OCI-LY1 (cell line): ENCODE data around the gene ITIH3.
"Not testable (repeated sequence)": the region's sequence is repeated elsewhere in the genome, so short reads cannot be mapped to it uniquely, and the experiment has no call there.

Experiments
- H2AFZ ChIP-seq: fragments of 200-600 bp; sonication (generic), shearing (Covaris generic); 2 replicates; pipeline ENCODE4 v1.6.0; 2014; ENCODE audit warnings: antibody characterized with exemption, mild to moderate bottlenecking, low read length
- H3F3A ChIP-seq: fragments of 200-600 bp; sonication (generic), shearing (Covaris generic); 2 replicates; pipeline ENCODE4 v1.6.0; 2014; ENCODE audit warnings: mild to moderate bottlenecking, antibody characterized with exemption, low read length, moderate library complexity; ENCODE audit not compliant: insufficient read depth
- H3K27ac ChIP-seq: fragments of 200-600 bp; sonication (generic); 2 replicates; pipeline ENCODE4 v1.5.1; 2014; ENCODE audit warnings: low read length, mixed run types, mild to moderate bottlenecking, low read depth; ENCODE audit not compliant: poor library complexity, severe bottlenecking
- H3K27me3 ChIP-seq: fragments of 200-600 bp; sonication (generic); 2 replicates; pipeline ENCODE4 v1.6.0; 2014; ENCODE audit warnings: antibody characterized with exemption, mild to moderate bottlenecking, low read length, moderate library complexity; ENCODE audit not compliant: insufficient read depth
- H3K36me3 ChIP-seq: fragments of 200-600 bp; sonication (generic); 2 replicates; pipeline ENCODE4 v1.6.1; 2014; ENCODE audit warnings: mild to moderate bottlenecking, antibody characterized with exemption, low read length, moderate library complexity, mixed read lengths; ENCODE audit not compliant: insufficient read depth
- H3K4me1 ChIP-seq: fragments of 200-600 bp; sonication (generic); 2 replicates; pipeline ENCODE4 v1.5.1; 2014; ENCODE audit warnings: mild to moderate bottlenecking, low read length, moderate library complexity; ENCODE audit not compliant: insufficient read depth, severe bottlenecking
- H3K4me2 ChIP-seq: fragments of 200-600 bp; sonication (generic), shearing (Covaris generic); 2 replicates; pipeline ENCODE4 v1.6.1; 2014; ENCODE audit warnings: low read length
- H3K4me3 ChIP-seq: fragments of 200-600 bp; sonication (generic); 2 replicates; pipeline ENCODE4 v1.5.1; 2014; ENCODE audit warnings: low read length, low read depth, mild to moderate bottlenecking, mixed read lengths; ENCODE audit not compliant: poor library complexity, severe bottlenecking
- H3K79me2 ChIP-seq: fragments of 200-600 bp; shearing (Covaris generic); 2 replicates; pipeline ENCODE4 v1.6.1; 2016; ENCODE audit warnings: mixed run types, low read length, mixed read lengths; ENCODE audit not compliant: insufficient read depth
- H3K9ac ChIP-seq: fragments of 200-600 bp; sonication (generic), shearing (Covaris generic); 2 replicates; pipeline ENCODE4 v1.6.1; 2014; ENCODE audit warnings: mild to moderate bottlenecking, low read length, mixed read lengths
- H3K9me2 ChIP-seq: fragments of 200-600 bp; sonication (generic), shearing (Covaris generic); 2 replicates; pipeline ENCODE4 v1.6.1; 2014; ENCODE audit warnings: low read depth, mild to moderate bottlenecking, low read length, mixed read lengths
- H3K9me3 ChIP-seq: fragments of 200-600 bp; shearing (Covaris generic); 2 replicates; pipeline ENCODE4 v1.6.1; 2014; ENCODE audit warnings: low read length, mixed read lengths
- H4K20me1 ChIP-seq: fragments of 200-600 bp; sonication (generic), shearing (Covaris generic); 2 replicates; pipeline ENCODE4 v1.6.0; 2016; ENCODE audit warnings: mild to moderate bottlenecking, low read length; ENCODE audit not compliant: insufficient read depth
- EZH2 ChIP-seq: fragments of 200-600 bp; sonication (generic), shearing (Covaris generic); IDR thresholded peaks from 2 replicates; pipeline ENCODE4 v1.8.0; 2017; ENCODE audit warnings: borderline replicate concordance, mixed run types, mild to moderate bottlenecking, antibody characterized with exemption, low read length, moderate library complexity, mixed read lengths
- TF ChIP-seq, protein P1 (sequence below): fragments of 200-600 bp; sonication (generic), shearing (Covaris generic); IDR thresholded peaks from 2 replicates; pipeline ENCODE4 v1.5.1; 2017; ENCODE audit warnings: mild to moderate bottlenecking, antibody characterized with exemption, low read length, moderate library complexity, mixed read lengths

The ITIH3 gene

DNA sequence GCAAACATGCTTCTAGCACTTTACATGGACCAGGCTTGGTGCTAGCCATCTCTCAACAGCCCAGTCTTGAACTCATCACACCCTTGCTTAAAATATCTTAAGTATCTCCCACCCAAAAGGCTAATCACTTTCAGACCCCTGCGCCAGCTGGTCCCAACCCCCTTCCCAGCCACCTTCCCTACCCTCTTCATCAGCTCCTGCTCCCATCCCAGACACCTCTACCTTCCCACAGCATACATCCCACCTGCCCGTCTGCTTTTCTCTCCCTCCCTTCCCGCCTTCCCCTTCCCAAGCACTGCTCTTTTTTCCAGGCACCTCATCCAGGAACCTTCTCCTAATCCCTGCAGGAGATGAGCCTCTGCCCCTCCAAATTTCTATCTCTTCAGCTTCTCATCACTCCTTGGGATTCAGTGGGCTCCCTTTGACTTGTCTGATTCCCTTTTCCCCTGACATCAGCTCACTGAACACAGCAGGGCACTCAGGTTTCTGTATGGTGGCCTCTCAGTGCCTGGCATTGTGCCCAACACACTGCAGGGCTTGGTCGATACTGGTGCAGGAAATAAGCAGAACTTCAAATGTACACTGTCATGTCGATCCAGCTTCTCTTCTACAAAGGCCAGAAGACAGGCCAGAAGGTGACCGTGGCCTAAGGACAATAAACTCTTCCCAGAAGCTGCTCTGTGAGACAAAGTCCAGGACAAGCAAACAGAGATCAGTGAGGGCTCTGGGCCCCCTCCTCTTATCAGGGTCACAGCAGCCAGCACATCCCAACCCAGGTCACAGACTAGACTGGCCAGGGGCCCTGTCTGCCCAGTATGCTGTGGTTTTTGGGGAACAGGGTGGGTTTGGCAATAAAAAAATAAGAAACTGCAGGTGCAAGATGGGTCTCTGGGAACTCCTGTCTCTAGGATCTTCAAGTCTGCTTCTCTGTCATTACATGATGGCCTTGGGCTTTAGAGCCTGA lies 19.4 kb upstream of the ITIH3 start:
- no peak overlapping the region for H2AFZ ChIP-seq
- no peaks in the 10 kb centered on the region for H3K9me2 ChIP-seq
- H3K4me1 ChIP-seq = peaks cover 32% of the 10 kb centered on the region
- peak overlapping the region; percentile 7 for H3K27ac ChIP-seq
- H3K4me3 ChIP-seq = no peak overlapping the region
- H3K79me2 ChIP-seq = no peaks in the 10 kb centered on the region
- no peaks in the 10 kb centered on the region for H3F3A ChIP-seq
- H3K4me2 ChIP-seq = no peak overlapping the region
- H3K9ac ChIP-seq = no peak overlapping the region; the same call in 1 of the 2 replicates
- no peaks in the 10 kb centered on the region for H4K20me1 ChIP-seq
- H3K9me3 ChIP-seq = no peaks in the 10 kb centered on the region
- TF ChIP-seq, protein P1, sequence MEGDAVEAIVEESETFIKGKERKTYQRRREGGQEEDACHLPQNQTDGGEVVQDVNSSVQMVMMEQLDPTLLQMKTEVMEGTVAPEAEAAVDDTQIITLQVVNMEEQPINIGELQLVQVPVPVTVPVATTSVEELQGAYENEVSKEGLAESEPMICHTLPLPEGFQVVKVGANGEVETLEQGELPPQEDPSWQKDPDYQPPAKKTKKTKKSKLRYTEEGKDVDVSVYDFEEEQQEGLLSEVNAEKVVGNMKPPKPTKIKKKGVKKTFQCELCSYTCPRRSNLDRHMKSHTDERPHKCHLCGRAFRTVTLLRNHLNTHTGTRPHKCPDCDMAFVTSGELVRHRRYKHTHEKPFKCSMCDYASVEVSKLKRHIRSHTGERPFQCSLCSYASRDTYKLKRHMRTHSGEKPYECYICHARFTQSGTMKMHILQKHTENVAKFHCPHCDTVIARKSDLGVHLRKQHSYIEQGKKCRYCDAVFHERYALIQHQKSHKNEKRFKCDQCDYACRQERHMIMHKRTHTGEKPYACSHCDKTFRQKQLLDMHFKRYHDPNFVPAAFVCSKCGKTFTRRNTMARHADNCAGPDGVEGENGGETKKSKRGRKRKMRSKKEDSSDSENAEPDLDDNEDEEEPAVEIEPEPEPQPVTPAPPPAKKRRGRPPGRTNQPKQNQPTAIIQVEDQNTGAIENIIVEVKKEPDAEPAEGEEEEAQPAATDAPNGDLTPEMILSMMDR = no peak
- no peaks in the 10 kb centered on the region for H3K36me3 ChIP-seq
- H3K27me3 ChIP-seq = no peaks in the 10 kb centered on the region

DNA sequence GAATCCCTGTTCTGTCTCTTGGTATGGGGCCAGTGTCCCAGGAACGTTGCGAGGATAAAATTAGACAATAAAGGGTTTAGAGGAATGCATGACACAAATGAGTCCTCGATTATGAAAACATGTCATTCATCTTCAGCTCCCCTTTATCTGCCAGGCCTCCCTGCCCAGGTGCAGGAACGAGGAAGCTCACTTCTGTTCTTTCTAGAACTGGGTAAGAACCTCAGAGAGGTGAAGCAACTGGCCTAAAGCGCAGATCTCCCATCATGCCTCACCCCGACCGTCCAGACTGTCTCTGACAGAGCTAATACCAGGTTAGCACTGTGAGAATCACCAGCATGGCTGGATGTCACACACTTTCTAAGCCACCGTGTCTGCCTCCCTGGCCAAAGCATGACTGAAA lies 18.7 kb upstream of the ITIH3 start:
- H3K9ac ChIP-seq = peak overlapping the region; percentile 3; the same call in 1 of the 2 replicates
- no peaks in the 10 kb centered on the region for H3K79me2 ChIP-seq
- no peaks in the 10 kb centered on the region for H4K20me1 ChIP-seq
- no peaks in the 10 kb centered on the region for H3K9me3 ChIP-seq
- no peaks in the 10 kb centered on the region for H3K9me2 ChIP-seq
- H3K4me3 ChIP-seq = no peak overlapping the region
- no peaks in the 10 kb centered on the region for H3K36me3 ChIP-seq
- peaks cover 32% of the 10 kb centered on the region for H3K4me1 ChIP-seq
- H3K27ac ChIP-seq = peak overlapping the region; percentile 7
- TF ChIP-seq EZH2 = no peak
- TF ChIP-seq, protein P1 = no peak
- no peaks in the 10 kb centered on the region for H3K27me3 ChIP-seq
- no peaks in the 10 kb centered on the region for H3F3A ChIP-seq
- peak overlapping the region; percentile 59; the same call in 1 of the 2 replicates for H2AFZ ChIP-seq
- H3K4me2 ChIP-seq = no peak overlapping the region; the same call in 1 of the 2 replicates

DNA sequence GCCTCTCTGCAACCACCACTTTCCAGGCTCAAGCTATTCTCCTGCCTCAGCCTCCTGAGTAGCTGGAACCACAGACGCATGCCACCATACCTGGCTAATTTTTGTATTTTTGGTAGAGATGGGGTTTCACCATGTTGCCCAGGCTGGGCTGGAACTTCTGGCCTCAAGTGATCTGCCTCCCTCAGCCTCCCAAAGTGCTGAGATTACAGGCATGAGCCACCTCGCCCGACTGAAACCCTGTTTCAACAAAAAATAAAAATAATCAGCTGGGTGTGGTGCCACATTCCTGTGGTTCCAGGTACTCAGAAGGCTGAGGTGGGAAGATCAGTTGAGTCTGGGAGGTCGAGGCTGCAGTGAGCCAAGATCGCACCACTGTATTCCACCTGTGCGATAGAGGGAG lies 18.1 kb upstream of the ITIH3 start:
- H4K20me1 ChIP-seq, H3K4me2 ChIP-seq, H3K9ac ChIP-seq, H3K9me3 ChIP-seq, H3K27ac ChIP-seq, H3F3A ChIP-seq, H3K36me3 ChIP-seq, H3K79me2 ChIP-seq, H3K27me3 ChIP-seq, H2AFZ ChIP-seq, H3K4me3 ChIP-seq, H3K9me2 ChIP-seq: not testable (repeated sequence)
- H3K4me1 ChIP-seq = peaks cover 27% of the 10 kb centered on the region
